ENCODE measurements around the gene TIMM50.
"Not testable (repeated sequence)": the region's sequence is repeated elsewhere in the genome, so short reads cannot be mapped to it uniquely, and the experiment has no call there.

TIMM50 gene

DNA sequence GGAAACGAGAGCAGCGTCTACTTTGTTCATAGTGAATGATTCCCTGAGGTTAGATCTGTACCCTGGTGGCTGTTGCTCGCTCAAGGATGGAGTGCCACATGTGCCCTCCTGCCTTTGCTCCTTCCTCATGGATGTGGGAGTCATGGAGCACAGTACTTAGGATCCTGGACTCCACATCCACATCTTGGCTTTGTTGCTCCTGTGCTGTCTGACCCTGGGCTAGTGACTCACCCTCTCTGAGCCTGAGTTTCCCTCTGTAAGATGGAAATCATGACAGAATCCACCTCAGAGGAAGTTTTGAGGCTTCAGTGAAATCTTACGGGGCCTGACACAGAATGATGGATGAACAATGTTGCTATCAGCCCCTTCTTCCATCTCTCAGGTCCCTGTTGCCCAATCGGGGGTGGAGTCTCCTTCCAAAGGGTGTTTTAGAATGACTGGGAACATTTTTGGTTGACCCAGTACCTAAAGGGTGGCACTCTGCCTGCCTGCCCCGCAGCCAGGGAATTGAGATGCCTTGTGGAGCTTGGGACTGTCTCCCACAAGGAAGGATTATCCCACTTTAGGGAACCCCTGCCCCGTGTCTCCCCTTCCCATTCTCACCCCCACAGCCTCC lies 9.8 kb upstream of the TIMM50 start:
- DNase-seq = no peak

DNA sequence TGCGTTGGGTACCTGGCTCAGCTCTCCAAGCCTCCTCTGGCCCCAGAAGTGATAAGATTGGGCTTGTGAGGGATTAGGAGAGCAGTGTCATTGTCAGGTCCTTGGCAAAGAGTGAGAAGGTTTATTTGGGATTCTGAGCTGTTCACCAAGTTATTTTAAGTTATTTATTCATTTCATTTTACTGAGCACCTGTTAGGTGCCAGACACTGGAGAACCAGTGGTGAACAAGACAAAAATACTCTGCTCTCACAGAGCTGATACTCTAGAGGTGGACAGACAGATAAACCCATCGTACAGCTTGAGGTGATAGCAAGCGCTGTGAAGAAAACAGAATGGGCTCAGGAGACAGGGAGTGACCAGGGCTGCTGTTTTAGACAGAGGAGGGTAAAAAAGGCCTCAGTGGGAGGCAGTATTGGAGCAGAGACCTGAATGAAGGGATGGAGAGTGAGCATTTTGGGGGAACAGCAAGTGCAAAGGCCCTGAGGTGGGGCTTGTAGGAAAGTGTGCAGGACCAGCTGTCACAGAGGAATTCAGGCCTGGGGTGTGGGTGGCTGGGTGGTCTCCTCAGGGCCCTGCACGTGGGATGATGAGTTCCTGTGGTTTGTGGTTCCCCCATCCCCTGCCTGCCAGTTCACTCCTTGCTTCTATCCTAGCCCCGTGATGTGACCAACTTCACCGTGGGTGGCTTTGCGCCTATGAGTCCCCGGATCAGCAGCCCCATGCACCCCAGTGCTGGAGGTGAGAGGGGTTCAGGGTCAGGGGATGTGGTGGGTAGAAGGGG lies 8.7 kb upstream of the TIMM50 start:
- DNase-seq = no peak

DNA sequence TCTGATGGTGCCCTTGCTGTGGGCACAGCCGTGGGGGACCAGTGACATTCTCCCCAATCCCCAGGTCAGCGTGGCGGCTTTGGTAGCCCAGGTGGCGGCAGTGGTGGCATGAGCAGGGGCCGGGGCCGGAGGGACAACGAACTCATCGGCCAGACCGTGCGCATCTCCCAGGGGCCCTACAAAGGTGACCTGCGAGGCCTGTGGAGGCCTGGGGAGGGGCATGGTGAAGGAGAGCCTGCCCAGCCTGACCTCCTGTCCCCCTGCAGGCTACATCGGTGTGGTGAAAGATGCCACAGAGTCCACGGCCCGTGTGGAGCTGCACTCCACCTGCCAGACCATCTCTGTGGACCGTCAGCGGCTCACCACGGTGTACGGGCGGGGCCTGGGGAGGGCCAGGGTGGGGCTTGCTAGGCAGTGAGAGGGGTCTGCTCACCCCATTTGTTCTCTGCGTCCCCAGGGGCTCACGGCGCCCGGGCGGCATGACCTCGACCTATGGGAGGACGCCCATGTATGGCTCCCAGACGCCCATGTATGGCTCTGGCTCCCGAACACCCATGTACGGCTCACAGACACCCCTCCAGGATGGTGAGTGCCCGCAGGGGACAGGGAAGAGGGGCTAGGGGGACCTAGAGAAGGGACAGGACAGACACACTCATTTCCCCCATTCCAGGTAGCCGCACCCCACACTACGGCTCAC lies 7.7 kb upstream of the TIMM50 start:
- no peak for DNase-seq

DNA sequence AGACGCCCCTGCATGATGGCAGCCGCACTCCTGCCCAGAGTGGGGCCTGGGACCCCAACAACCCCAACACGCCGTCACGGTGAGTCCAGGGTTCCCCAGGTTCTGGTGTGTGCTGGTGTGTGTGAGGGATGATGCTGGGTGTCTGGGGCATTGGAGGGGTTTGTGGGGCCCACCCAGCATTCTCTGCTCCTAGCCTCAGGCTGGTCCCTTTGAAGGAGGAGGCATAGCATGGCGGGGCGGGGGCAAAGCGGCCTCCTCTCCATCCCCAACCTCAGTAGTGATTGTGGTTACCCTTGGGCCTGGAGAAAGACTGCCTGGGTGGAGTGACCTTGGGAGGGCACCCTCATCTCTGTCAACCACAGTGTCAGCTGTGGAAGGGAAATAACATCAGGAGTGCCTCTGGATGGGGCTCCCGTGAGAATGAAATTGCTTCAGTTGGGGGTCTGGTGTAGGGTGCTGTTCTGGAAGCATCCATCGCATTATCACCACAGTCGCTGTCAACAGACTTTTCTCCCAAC lies 7.1 kb upstream of the TIMM50 start:
- no peak for DNase-seq

DNA sequence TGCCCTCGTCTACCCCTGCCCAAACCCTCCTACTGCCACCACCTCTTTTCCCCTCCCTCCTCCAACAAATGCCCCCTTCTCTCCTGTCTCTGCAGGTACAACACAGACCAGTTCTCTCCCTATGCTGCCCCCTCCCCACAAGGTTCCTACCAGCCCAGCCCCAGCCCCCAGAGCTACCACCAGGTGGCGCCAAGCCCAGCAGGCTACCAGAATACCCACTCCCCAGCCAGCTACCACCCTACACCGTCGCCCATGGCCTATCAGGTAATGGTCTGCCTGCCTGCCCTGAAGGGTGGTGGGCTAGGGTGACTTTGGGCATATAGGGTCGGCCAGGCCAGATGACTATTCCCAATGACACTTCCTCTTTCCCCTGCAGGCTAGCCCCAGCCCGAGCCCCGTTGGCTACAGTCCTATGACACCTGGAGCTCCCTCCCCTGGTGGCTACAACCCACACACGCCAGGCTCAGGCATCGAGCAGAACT lies 6.5 kb upstream of the TIMM50 start:
- DNase-seq = no peak

DNA sequence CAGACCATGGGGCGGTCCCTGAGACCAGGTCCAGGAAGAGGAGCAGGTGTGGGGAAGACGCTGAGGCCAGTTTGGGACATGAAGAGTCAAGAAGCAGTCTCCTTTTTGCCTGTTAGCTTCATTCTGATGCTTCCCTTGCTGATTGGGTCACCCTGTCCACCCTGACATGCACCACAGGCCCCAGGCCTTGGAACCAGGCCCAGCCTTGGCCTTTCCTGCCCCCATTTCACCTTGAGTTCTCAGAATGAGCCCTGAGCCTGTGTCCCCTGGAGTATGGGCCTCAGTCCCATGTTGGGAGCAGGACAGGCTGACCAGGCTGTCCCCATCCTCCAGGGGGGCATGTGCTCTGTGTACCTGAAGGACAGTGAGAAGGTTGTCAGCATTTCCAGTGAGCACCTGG lies 4.9 kb upstream of the TIMM50 start:
- no peak for DNase-seq

DNA sequence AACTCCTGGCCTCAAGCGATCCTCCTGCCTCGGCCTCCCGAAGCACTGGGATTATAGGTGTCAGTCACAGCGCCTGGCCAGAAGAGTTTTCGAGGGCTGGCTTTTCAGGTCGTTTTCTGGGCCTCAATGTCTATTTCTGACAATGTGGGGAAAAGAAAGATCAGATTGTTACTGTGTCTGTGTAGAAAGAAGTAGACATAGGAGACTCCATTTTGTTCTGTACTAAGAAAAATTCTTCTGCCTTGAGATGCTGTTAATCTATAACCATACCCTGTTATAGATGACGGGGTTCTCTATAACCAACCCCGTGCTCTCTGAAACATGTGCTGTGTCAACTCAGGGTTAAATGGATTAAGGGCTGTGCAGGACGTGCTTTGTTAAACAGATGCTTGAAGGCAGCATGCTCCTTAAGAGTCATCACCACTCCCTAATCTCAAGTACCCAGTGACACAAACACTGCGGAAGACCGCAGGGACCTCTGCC lies 1.3 kb upstream of the TIMM50 start:
- DNase-seq = not testable (repeated sequence)

DNA sequence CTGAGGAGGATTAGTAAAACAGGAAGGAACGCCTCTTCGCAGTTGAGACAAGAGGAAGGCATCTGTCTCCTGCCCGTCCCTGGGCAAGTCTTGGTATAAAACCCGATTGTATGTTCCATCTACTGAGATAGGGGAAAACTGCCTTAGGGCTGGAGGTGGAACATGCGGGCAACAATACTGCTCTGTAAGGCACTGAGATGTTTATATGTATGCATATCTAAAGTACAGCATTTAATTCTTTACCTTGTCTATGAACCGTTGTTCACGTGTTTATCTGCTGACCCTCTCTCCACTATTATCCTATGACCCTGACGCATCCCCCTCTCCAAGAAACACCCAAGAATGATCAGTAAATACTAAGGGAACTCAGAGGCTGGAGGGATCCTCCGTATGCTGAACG lies 722 bp upstream of the TIMM50 start:
- DNase-seq = no peak

DNA sequence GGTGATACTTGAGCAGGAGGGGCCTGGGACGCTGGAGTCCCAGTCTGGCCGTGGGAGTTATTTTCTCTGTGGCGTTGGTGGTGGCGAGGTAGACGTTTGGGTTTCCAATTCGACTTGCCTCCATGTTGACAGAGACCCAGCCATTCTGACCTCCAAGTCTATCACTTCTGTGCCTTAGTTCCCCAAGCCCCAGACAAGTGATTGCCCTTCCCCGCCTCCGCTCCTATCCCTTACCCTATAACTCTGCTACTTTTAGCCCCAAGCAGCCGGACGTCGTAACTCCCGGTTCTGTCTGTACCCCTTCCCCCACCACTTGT lies 549 bp downstream of the TIMM50 start:
- no peak for DNase-seq

DNA sequence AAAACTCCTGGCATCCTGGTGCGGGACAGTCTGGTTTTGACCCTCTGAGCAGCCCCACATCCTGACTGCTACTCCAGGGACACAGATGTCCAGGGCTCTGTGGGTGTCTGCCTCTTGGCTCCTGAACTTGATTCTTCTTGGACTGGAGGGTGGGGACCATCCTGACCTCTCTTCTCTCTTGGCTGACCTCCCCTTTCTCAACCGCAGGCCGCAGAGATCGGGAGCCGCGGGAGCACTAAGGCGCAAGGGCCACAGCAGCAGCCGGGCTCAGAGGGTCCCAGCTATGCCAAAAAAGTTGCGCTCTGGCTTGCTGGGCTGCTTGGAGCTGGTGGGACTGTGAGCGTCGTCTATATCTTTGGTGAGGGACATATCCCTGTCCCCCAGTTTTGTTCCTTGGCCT lies 1.0 kb downstream of the TIMM50 start:
- DNase-seq = no peak

DNA sequence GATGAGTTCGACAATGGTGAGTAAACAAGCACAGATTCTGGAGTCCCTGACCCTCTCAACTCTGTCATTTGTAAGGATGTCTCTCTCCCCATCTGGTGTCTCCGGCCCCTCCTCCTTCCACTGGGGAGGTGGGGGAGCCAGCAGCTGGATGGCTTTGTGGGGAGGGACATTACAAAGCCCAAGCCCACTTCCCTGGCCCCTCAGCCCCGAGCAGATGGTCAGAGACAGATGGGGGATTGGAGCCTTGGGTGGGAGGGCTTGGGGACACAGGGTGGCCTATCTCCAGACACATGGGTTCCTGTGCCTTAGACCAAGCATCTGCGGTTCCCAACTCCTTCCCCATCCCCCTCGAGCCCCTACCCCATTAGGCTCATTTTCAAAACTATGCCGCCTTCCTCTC lies 2.5 kb downstream of the TIMM50 start:
- DNase-seq = no peak

DNA sequence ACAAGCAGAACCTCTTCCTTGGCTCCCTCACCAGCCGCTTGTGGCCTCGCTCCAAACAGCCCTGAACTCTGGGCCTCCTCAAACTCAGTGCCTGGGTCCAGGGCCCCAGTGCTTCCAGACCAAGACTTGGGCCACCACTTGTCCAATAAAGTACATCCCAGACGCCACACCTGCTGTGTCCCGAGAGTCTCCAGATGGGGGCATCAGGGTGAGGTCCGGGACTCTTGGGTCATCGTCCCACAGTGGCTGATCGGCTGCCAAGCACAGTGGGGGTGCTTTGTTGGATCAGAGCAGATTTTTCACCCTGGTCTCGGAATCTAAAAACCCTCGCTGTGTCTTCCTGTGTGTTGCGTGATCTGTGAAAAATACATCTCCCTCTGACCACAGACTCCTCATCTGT lies 9.1 kb downstream of the TIMM50 start:
- no peak for DNase-seq

DNA sequence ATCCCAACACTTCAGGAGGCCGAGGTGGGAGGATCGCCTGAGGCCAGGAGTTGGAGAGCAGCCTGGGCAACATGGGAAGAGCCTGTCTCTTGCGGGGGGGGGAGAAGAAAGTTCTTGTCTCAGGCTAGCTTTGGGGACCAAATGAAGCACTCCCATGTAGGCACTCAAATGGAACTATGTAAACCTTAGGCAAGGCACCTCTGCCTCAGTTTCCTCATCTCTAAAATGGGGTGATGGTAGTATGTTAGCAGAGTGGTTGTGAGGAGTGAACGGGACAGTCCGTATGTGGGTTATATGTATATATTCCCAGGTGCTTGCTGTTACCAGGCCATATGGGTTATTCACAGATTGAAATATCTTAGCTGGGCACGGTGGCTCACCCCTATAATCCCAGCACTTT lies 11.6 kb downstream of the TIMM50 start:
- no peak for DNase-seq

DNA sequence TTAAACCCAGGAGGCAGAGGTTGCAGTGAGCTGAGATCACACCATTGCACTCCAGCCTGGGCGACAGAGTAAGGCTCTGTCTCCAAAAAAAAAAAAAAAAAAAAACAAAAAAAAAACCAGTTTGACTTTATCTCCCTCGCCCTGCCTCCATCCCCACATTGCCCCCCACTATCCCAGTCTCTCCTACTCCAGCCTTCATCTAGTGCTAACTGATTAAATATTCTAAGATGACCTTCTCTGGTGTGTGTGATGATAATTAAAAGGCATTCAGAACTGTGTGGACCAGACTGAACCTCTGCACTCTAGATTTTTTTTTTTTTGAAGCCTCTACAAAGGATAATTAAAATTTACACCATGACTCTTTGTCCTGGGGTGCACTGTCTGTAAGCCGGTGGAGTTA lies 12.2 kb downstream of the TIMM50 start:
- no peak for DNase-seq

DNA sequence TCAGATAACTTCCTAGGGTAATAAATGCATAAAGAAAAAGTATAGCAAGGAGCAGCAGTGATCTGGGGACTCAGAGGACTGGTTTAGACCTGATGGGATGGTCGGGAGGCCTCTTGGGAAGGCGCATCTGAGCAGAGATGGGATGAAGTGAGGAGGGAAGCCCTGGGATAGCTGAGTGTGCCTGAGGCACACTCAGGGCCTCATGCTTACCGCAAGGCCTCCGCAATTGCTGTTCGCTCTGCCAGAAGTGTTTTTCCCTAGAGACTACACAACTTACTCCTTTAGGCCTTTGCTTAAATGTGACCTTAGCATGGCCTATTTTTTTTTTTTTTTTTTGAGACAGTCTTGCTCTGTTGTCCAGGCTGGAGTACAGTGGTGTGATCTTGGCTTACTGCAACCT lies 14.0 kb downstream of the TIMM50 start:
- DNase-seq = no peak

DNA sequence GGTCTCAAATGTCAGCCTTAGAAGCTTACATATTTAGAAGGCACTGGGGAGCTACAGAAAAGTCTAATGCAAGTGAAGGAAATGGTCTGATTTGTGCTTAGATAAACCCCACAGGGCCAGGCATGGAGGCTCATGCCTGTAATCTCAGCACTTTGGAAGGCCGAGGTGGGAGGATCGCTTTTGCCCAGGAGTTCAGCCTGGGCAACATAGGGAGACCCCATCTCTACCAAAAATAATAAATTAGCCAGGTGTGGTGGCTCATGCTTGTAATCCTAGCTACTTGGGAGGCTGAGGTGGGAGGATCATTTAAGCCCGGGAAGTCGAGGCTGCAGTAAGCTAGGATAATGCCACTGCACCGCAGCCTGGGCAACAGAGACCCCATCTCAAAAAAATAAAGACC lies 15.4 kb downstream of the TIMM50 start:
- DNase-seq = no peak

DNA sequence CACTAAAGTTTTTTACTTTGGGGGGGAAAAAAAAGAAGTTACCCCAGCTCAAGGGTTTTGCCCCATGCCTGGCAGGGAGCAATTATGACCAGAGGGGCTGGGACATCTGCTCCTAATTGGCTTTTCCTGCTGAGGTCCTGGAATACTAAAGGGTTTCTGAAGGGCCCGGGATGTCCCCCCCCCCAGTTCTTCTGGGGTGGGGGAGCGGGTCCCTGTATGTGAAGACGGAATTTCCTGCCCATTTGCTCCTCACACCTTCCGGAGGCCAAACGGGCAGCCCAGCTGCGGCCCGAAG lies 17.0 kb downstream of the TIMM50 start:
- no peak for DNase-seq

DNA sequence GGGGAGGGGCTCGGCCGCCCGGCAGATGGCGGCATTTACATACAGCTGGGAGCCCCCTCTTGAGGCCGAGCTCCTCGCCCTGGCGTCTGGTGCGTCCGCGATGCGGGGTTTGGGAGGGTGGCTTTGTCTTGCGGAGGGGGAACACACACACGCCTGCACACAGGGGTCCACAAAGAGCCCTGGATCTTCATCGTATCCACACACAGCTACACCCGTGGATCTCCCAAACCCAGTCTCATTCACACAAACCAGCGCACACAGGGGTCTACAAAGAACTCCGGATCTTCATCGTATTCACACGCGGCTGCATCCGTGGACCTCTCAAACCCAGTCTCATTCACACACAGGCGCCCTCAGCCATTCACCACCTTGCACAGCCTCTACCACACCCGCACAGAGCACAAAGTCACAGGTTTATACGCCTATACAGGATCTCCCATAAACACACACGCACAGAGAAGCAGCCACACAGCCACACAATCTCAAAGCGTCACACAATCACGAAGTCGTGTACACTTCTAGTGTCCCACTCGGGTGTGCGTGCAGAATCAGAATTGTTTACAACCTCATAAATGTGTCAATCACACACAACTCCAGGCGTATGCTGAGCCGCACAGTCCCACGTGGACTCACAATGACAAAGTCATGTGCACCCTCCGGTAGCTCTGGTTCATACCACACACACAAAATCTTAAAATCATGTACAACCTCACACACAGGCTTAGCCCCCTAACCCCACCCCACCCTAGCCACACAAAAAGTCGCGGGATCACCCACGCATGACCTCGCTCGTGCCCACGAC lies 17.6 kb downstream of the TIMM50 start:
- no peak for DNase-seq

DNA sequence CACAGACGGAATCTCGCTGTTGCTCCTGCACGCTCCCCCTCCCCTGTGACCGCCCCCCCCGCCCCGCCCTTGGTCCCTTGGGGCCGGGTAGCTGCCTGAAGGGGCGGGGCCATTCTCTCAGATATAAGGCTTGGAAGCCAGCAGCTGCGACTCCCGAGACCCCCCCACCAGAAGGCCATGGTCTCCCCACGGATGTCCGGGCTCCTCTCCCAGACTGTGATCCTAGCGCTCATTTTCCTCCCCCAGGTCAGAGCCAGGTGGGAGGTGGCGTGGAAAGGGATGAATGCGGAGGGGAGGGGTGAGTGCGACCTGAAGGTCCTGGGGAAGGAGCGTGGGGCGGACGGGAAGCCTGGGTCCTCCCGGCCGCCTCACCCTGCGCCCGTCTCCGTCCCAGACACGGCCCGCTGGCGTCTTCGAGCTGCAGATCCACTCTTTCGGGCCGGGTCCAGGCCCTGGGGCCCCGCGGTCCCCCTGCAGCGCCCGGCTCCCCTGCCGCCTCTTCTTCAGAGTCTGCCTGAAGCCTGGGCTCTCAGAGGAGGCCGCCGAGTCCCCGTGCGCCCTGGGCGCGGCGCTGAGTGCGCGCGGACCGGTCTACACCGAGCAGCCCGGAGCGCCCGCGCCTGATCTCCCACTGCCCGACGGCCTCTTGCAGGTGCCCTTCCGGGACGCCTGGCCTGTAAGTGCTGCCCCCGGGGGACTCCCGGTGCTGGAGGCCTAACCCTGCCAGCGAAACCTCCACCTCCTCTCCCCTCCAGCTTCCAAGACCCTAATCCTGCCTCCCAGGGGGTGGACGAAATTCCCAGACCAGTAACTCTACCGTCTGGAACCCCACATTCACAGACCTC lies 18.4 kb downstream of the TIMM50 start, which contains the start of gene DLL3:
Gene DLL3, plus strand, starts transcription at position 150 of the 845 bp plus-strand sequence. Its CDS starts 28 bp downstream, at position 178.
- DNase-seq = no peak

DNA sequence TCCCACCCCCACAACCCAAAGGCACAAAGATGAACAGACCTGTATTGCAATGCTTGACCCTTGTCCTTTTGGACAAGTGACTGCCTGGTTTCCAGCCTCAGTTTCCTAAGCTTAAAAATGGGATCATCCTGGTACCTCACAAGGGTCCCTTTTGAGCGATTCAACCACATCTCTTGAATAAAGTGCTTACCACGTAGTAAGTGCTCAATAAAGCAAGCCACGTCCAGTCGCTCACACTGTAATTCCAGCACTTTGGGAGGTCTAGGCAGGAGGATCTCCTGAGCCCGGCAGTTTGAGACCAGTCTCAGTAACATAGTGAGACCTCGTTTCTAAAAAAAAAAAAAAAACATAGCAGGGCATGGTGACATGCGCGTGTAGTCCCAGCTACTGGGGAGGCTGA lies 19.3 kb downstream of the TIMM50 start:
- DNase-seq = no peak

DNA sequence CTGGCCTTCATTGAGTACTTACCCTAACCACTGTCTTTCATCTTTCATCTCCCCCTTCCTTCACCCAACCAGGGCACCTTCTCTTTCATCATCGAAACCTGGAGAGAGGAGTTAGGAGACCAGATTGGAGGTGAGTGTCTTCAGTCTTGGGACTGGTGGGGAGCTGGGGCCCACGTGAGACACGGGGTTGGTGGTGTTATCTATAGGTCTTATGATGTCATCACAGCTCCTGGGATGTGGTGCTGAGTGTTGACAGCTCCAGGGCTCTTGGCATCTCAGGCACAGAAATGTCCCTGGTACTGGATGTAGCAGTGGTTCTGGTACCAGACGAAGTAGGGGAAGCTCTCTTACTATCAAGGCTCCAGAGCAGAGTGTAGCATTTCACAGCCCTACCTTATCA lies 19.9 kb downstream of the TIMM50 start:
- no peak for DNase-seq

DNA sequence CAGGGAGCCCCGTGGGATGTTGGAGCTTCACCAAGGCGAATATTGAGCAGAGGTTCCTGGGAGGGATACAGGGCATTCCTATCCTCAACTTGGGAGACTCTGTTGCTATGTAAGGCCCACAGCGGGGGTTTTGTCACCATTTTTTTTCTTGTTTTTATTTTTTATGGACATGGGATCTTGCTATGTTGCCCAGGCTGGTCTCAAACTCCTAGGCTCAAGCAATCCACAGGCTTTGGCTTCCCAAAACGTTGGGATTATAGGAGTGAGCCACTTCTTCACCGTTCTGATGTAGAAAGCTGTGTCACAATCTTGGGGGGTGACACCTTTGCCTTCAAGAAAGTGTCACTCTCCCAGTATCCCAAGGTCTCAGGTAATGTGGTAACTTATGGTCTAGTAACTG lies 20.7 kb downstream of the TIMM50 start:
- DNase-seq = no peak

Data from cerebellar nuclear complex (tissue), 1 donor.